CD1c-positive myeloid dendritic cell (primary cell): ENCODE measurements around the gene SASH3.
A peak's percentile ranks its signal among the peaks of the same experiment; 100 is the strongest.
"Not testable (repeated sequence)": the region's sequence is repeated elsewhere in the genome, so short reads cannot be mapped to it uniquely, and the experiment has no call there.

Experiments
- DNase-seq: peaks from one replicate; pipeline ENCODE4 v3.0.0-alpha.2; 2016; ENCODE audit errors: extremely low spot score

The SASH3 gene

DNA sequence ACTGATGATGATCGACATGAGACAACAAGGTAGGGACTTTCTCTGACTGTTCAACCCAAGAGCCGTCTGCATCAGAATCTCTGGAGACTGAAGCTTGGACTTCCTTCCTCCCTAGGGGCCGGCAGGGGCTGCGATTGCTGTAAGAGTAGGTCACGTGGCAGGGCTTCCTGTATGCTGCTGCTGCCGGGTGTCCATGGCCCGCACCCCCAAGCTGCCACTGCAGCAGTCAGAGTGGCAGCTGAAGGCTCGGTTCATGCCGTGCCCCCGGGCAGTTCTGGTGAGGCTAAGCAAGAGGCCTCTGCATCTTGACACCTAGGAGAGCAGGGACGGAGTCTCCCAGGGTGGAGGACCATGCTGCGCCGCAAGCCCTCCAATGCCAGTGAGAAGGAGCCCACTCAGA, at the start of gene SASH3:
SASH3 (plus strand) TSS at position 203 of the 400 bp plus-strand sequence; CDS start at position 352, 149 bp downstream.
- DNase-seq: peak; percentile 78

DNA sequence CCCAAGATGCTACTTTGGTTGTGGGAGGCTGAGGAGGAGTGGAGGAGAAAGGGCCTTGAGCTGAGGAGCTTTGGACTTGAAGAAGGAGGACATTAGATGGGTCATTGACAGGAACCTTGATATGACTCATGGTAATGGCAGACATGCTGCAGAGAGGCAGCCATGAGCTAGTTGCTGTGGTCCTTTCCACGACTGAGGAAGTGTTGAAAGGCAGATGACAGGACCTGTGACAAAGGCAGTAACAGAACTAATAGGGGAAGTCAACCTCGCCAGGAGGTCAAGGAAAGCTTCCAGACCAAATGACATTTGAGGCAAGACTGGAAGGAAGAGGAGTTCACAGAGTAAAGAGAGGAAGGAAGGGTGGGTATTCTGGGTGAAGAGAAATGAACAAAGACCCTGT, 48.5 kb upstream of the SASH3 start:
- DNase-seq: peak; percentile 72

DNA sequence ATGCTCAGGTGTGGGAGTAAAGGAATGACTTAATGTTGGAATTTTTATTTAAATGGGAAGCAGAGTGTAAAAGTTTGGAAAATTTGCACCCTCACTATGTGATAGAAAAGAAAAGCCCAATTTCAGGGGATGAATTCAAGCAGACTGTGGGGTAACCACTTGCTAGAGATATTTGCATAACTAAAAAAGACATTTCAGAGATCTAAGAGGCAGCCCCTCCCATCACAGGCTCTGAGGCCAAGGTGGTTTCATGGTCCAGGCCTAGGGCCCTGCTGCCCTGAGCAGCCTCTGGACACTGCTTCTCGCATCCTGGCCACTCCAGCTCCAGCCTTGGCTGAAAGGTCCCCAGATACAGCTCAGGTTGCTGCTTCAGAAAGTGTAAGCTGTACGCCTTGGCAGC, 46.9 kb upstream of the SASH3 start:
- DNase-seq: no peak

- DNase-seq: no peak
These were observed 46.4 kb upstream of the SASH3 start for GRCh38 chrX:129733335-129733734.

DNA sequence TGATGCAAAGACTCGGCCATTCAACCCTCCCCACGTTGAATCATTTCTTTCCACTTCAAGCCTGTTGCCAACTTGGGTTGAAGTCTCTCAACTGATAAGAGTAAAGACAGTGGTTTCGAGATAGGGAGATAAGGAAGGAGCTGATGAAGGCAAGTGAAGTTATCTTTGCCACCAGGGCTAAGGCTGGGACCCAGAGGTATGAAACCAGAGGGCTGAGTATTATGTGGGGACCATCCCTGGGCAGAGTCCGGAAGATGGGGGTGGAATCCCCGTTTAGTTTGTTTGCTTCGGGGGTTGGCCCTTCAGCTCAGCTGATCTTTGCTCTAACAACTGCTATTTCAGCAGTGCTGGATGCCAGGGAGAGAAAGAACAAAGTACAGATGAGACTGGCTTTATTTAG, 43.3 kb upstream of the SASH3 start:
- DNase-seq: no peak

- peak; percentile 74 for DNase-seq
These were observed 41.8 kb upstream of the SASH3 start for GRCh38 chrX:129737916-129738315.

DNA sequence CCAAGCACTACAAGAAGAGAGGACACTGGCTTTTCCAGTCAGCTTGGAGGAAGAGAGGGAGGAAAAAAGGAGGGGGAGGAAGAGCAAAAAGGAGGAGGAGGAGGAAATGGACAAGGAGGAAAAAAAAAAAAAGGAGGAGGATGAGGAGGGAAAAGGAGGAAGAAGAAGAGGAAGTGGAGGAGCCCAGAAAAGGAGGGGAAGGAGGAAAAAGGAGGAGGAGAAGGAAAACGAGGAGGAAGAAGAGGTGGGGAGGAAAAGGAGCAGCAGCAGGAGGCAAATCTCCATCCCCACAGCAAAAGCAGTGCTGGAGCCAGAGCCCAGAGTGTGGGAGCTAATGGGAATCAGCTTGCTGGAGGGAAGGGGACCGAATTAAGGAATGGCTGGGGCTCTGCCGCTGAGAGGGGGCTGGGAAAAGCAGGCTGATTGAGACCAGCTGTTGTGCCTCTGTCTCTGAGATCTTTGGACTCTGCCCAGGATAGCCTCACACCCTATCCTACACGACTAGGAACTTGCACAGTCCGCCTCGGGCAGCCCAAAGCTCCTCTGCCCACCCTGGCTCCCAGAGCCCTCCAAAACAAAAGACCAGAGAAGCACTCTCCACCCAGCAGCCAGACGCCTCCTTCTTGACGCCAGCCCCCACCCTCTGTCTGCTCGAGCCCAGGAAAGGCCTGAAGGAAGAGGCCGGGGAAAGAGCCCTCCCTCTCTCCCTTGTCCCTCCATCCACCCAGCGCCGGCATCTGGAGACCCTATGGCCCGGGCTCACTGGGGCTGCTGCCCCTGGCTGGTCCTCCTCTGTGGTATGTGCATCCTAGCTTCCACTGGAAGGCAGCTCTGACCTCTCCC, 41.1 kb upstream of the SASH3 start, which contains the start of gene XPNPEP2:
XPNPEP2 (plus strand) TSS at position 514 of the 843 bp plus-strand sequence; CDS start at position 749, 235 bp downstream.
- DNase-seq: no peak

GRCh38 chrX:129739578-129739977, 40.2 kb upstream of the SASH3 start:
- DNase-seq: no peak

DNA sequence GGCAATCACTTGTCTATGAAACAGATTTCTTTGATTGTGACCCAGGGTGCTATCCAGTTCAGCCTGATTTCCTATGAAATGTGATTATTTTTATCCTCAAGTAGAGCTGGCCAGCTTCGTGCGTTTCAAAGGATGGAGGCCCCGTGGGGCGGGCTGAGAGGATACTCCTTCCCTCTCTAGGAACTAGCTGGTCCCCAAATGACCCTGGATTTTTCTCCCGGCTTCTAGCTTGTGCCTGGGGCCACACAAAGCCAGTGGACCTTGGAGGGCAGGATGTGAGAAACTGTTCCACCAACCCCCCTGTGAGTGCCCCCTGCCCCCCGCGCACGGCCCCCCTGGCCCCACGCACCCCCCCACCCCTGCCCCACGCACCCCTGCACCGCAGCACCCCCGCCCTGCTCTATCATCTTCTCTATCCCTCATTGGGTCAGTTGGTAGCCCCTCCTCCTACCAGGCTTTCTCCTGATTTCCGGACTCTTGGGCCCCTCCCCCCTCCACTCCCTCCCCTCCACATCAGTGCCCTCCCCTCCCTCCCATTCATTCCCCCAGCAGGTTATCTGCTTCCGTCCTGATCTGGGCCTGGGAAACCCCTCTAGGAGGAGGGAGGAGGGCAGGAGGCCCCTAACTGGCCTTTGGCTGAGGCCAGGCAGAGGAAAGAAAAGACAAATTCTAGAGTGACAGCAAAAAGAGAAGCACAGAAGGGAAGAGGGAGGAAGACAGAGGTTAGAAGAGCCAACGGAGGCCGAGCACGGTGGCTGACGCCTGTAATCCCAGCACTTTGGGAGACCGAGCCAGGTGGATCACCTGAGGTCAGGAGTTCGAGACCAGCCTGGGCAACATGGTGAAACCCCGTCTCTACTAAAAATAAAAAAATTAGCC, 37.6 kb upstream of the SASH3 start:
- no peak for DNase-seq

DNA sequence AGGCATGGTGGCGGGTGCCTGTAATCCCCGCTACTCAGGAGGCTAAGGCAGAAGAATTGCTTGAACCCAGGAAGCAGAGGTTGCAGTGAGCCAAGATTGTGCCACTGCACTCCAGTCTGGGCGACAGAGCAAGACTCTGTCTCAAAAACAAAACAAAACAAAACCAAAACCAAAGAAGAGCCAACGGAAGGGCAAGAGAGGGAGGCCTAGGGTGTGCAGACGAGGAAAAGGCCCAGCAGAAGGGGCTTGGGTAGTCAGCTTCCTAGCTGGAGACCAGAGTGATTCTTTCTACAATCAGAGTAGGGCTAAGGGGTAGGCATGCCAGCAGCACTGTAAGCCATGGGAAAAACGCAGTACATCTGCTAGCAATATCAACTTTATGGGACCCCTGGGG, 37.0 kb upstream of the SASH3 start:
- not testable (repeated sequence) for DNase-seq

GRCh38 chrX:129743821-129744220, 35.9 kb upstream of the SASH3 start:
- DNase-seq: no peak

DNA sequence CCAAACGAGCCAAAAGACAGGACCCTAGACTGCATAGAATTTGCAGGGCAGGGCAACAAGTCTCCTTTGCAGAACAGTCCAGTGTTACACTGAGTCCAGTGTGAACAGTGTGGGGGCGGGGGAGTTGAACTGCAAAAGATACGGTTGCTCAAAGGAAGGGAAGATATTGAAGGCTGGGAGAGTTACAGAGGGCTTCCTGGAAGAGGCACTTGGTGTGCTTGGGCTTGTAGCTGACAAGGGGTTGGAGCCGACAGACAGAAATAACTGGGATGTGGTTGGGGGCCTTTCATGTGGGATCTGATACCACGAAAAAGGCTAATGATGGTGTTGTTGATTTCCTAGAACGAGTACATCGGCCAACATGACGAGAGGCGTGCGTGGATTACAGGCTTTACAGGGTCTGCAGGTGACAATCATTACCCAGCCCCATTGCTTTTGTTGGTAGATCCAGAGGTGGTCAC, 34.9 kb upstream of the SASH3 start:
- no peak for DNase-seq

GRCh38 chrX:129746557-129747470, 32.9 kb upstream of the SASH3 start:
- DNase-seq: no peak

GRCh38 chrX:129747533-129747932, 32.2 kb upstream of the SASH3 start:
- no peak for DNase-seq

DNA sequence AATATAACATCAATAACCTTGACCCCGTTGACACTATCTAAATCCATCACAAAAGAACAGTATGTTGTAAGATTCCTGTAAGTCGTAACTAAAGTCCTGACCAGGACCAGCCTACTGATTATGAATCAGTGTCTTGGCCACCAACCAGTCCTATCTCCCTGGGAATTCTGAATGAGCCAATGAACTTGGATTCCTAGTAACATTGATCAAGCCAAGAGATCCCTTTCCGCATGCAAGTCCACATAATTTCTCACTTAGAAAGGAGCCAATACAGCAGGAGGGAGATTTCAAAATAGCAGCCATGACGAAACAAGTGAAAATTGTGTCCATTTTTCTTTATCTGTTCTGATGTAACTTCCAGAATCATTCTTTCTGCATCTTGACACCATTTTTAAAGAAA, 31.4 kb upstream of the SASH3 start:
- peak; percentile 27 for DNase-seq

- no peak for DNase-seq
These were observed 30.7 kb upstream of the SASH3 start for GRCh38 chrX:129749069-129749468.

GRCh38 chrX:129750971-129751370, 28.8 kb upstream of the SASH3 start:
- no peak for DNase-seq

GRCh38 chrX:129754056-129755024, 25.4 kb upstream of the SASH3 start:
- peak; percentile 42 for DNase-seq

DNA sequence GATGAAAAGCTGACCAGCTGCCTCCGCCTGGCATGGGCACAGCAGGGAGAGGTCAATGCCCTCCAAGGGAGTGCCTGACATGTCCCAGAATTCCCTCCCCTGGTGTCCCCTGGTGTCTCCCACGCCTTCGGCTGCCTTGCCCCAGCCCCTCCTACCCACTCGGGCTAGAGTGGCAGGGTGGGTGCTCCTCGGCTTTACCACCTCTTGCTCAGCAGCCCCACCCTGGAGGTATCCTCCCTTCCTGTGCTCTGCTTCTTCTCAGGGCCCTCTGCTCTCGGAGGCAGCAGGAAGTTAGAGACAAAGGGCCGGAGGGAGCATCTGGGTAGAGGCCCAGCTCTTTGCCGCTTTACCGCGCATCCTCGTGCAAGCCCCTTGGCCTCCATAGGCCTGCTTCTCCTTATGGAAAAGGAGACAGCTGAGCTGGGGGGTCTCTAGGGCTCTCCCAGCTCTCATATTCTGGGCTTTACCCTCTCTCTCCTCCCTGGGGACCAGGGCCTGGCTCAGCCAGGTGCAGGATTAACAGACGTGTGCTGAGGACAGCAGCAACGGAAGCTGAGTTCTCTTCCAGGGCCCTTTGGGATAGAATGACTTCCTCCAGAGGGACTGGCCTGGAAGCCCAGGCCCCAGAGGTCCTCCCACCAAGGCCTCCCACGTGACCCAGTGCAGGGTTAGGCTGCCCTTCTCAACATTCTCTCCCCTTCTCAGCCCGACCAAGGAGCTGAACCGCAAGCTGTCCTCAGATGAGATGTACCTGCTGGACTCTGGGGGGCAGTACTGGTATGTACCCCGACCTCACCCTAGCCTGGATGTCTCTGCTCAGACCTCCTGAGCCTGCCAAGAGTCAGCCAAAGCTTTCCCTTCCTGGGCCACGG, 23.7 kb upstream of the SASH3 start:
- DNase-seq: no peak
